Endodermal cell (in vitro differentiated cells): ENCODE measurements around the gene LRRC58. TPM values are rescaled to one million over a fixed set of nuclear protein-coding genes. Genes with fewer than 3 reads are reported as not detected.

Experiments
- DNase-seq: peaks from one replicate; pipeline ENCODE4 v3.0.0-alpha.2; 2017
- H3K27ac ChIP-seq: 2 replicates; pipeline ENCODE4 v1.5.1; 2013; ENCODE audit warnings: mild to moderate bottlenecking, low read depth, low read length, moderate library complexity
- H3K27me3 ChIP-seq: 2 replicates; pipeline ENCODE4 v1.6.1; 2013; ENCODE audit warnings: mild to moderate bottlenecking, low read length, moderate library complexity; ENCODE audit not compliant: insufficient read depth, control insufficient read depth, poor library complexity, severe bottlenecking
- H3K36me3 ChIP-seq: 2 replicates; pipeline ENCODE4 v1.7.0; 2013; ENCODE audit warnings: mild to moderate bottlenecking, low read length, moderate library complexity; ENCODE audit not compliant: control insufficient read depth, insufficient read depth
- H3K4me1 ChIP-seq: one replicate; pipeline ENCODE4 v1.7.0; 2013; ENCODE audit warnings: low read length; ENCODE audit not compliant: control insufficient read depth, insufficient read depth
- H3K4me3 ChIP-seq: 2 replicates; pipeline ENCODE4 v1.5.1; 2013; ENCODE audit warnings: mild to moderate bottlenecking, low read length, moderate library complexity
- H3K9ac ChIP-seq: 2 replicates; pipeline ENCODE4 v1.6.1; 2013; ENCODE audit warnings: mild to moderate bottlenecking, low read length, moderate library complexity; ENCODE audit not compliant: poor library complexity, severe bottlenecking; ENCODE audit errors: extremely low read depth
- H3K9me3 ChIP-seq: 2 replicates; pipeline ENCODE4 v1.6.1; 2013; ENCODE audit warnings: mild to moderate bottlenecking, low read length, moderate library complexity; ENCODE audit not compliant: control insufficient read depth
- H3K27ac Mint-ChIP-seq: 2 replicates; pipeline ENCODE4 v1.8.0; 2020; ENCODE audit warnings: mixed read lengths
- H3K27me3 Mint-ChIP-seq: 2 replicates; pipeline ENCODE4 v1.8.0; 2021; ENCODE audit warnings: mild to moderate bottlenecking, mixed read lengths; ENCODE audit not compliant: insufficient read depth
- H3K36me3 Mint-ChIP-seq: 2 replicates; pipeline ENCODE4 v1.8.0; 2020; ENCODE audit warnings: low read depth, mixed read lengths
- H3K4me1 Mint-ChIP-seq: 2 replicates; pipeline ENCODE4 v1.8.0; 2020; ENCODE audit warnings: mixed read lengths
- H3K4me3 Mint-ChIP-seq: 2 replicates; pipeline ENCODE4 v1.8.0; 2020; ENCODE audit warnings: mild to moderate bottlenecking, moderate library complexity, mixed read lengths
- H3K9me3 Mint-ChIP-seq: 2 replicates; pipeline ENCODE4 v1.8.0; 2020; ENCODE audit warnings: mild to moderate bottlenecking, mixed read lengths
- WGBS, 2 experiments: methylation state at CpG; one replicate each; pipeline versions ENCODE4 v1.1.5 to v1.1.7; 2013; ENCODE audit warnings: missing lambda C conversion rate in 2 of 2, mixed read lengths in 1 of 2; ENCODE audit not compliant: insufficient coverage in 1 of 2, insufficient read length in 1 of 2; 5-methylcytosine and 5-hydroxymethylcytosine counted together
- total RNA-seq, 2 donors: library from RNA; stranded (reverse); fragmentation: NEBNext Ultra II Directional in 1 of 2; extraction: Animal tissue kit (Norgen Biotek cat#: 25700) in 1 of 2; gene quantifications; 2 replicates in 1 of 2; 3 replicates in 1 of 2; pipeline ENCODE4 v1.2.1, GENCODE V29; 2021
- TF ChIP-seq, protein P1 (sequence below): fragments of 200-600 bp; sonication (generic); conservative IDR thresholded peaks from 2 replicates; pipeline ENCODE4 v1.5.0; 2021; ENCODE audit warnings: antibody characterized with exemption, mild to moderate bottlenecking

The LRRC58 gene
- total RNA-seq, 2 donors from 2014 or later, result 16.0 to 20.5 TPM

DNA sequence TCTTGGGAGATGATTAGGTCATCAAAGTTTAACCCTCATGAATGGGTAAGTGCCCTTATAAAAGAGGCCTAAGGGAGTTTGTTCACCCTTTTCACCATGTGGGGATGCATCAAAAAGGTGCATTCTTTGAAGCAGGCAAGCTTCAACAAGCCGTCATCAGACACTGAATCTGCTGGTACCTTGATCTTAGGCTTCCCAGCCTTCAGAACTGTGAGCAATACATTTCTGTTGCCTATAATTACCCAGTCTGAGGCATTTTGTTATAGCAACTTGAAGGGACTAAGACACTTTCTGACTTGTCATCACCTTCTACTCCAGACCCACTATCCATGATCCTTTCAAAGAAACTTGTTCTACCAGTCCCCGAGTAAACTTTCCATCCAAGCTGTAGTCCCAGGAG is 44.6 kb upstream of the LRRC58 start:
- H3K27ac ChIP-seq, result no peak overlapping the region
- Mint-ChIP-seq H3K27ac (no peak overlapping the region), H3K27me3 (no peaks in the 10 kb centered on the region)

DNA sequence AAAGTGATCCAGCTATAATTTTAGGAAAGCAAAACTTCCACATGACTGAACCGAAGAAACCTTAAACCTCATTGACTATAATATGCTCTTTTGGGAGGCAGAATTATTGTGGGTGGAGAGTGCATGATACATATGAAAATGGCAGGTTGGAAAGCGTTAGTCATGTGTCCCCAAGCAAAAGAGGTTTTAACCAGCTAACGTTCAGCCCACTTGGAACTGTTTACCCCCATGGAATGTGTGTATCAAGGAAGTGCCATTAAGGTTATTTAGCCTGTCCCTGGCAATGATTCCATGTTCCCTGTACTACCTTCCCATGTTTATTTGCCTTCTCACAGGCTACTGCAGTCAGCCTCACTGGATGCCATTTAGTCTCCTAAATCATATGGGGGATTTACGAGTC is 44.1 kb upstream of the LRRC58 start:
- no peaks in the 10 kb centered on the region for H3K4me1 ChIP-seq
- H3K4me1 Mint-ChIP-seq, result no peaks in the 10 kb centered on the region
- no peaks in the 10 kb centered on the region for H3K9me3 Mint-ChIP-seq
- no peak for DNase-seq
- H3K36me3 Mint-ChIP-seq, result peaks cover 39% of the 10 kb centered on the region
- no peak overlapping the region for H3K27ac ChIP-seq
- WGBS, 2 experiments, result 95 to 96% methylated on average over 3 to 4 of the region's 4 CpGs
- H3K27ac Mint-ChIP-seq, result no peak overlapping the region
- H3K4me3 ChIP-seq, result no peak overlapping the region
- no peaks in the 10 kb centered on the region for H3K27me3 Mint-ChIP-seq
- H3K27me3 ChIP-seq, result no peaks in the 10 kb centered on the region
- H3K9ac ChIP-seq, result no peak overlapping the region
- TF ChIP-seq, protein P1, sequence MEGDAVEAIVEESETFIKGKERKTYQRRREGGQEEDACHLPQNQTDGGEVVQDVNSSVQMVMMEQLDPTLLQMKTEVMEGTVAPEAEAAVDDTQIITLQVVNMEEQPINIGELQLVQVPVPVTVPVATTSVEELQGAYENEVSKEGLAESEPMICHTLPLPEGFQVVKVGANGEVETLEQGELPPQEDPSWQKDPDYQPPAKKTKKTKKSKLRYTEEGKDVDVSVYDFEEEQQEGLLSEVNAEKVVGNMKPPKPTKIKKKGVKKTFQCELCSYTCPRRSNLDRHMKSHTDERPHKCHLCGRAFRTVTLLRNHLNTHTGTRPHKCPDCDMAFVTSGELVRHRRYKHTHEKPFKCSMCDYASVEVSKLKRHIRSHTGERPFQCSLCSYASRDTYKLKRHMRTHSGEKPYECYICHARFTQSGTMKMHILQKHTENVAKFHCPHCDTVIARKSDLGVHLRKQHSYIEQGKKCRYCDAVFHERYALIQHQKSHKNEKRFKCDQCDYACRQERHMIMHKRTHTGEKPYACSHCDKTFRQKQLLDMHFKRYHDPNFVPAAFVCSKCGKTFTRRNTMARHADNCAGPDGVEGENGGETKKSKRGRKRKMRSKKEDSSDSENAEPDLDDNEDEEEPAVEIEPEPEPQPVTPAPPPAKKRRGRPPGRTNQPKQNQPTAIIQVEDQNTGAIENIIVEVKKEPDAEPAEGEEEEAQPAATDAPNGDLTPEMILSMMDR, result no peak
- no peaks in the 10 kb centered on the region for H3K9me3 ChIP-seq
- no peak overlapping the region for H3K4me3 Mint-ChIP-seq
- H3K36me3 ChIP-seq, result peaks cover 37% of the 10 kb centered on the region

More for the DNA sequence above, 44.6 kb upstream of the LRRC58 start:
- 91 to 94% methylated on average over 1 to 2 of the region's 2 CpGs for WGBS, 2 experiments
- DNase-seq, result no peak
- Histone ChIP-seq H3K9me3 (no peaks in the 10 kb centered on the region), H3K4me3 (no peak overlapping the region), H3K27me3 (no peaks in the 10 kb centered on the region), H3K9ac (no peak overlapping the region), H3K36me3 (peaks cover 43% of the 10 kb centered on the region), H3K4me1 (no peaks in the 10 kb centered on the region)
- TF ChIP-seq, protein P1, result no peak
- Mint-ChIP-seq H3K9me3 (no peaks in the 10 kb centered on the region), H3K4me3 (no peak overlapping the region), H3K36me3 (peaks cover 44% of the 10 kb centered on the region), H3K4me1 (no peaks in the 10 kb centered on the region)

DNA sequence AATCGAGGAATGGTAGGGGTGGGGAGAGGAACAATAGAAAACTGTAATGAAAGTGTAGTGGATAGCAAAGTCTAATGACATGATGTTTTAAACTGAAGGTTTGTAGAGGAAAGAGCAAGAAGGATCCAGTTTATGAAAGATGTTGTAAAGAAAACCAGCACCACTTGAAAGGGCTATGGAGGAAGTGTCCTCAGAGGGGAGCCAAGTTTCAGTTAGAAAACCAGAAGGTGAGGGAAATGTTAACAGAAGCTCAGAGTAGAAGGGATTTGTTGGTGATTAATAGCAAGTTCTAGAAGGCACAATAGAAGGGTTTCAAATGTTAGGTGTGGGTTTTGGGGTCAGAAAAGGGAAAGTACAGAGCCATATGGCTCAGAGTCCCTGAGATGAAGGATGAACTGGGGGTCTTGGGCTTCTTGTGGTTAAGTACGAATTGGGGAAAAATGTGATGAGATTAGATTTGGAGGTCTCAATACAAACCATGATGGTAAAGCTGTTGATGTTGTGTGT is 33.8 kb upstream of the LRRC58 start:
- no peaks in the 10 kb centered on the region for H3K4me1 ChIP-seq
- no peak for DNase-seq
- H3K36me3 ChIP-seq, result no peaks in the 10 kb centered on the region
- H3K9me3 ChIP-seq, result no peaks in the 10 kb centered on the region
- no peak overlapping the region for H3K4me3 ChIP-seq
- H3K27me3 ChIP-seq, result no peaks in the 10 kb centered on the region
- TF ChIP-seq, protein P1, result no peak
- no peak overlapping the region for H3K9ac ChIP-seq
- 88 to 90% methylated on average over 2 of the region's 2 CpGs for WGBS, 2 experiments
- Mint-ChIP-seq H3K36me3 (no peaks in the 10 kb centered on the region), H3K4me1 (no peaks in the 10 kb centered on the region), H3K9me3 (peaks cover 5% of the 10 kb centered on the region), H3K27ac (no peak overlapping the region), H3K27me3 (no peaks in the 10 kb centered on the region), H3K4me3 (no peak overlapping the region)
- H3K27ac ChIP-seq, result no peak overlapping the region
